ENCODE measurements around the gene ATG7.

DNA sequence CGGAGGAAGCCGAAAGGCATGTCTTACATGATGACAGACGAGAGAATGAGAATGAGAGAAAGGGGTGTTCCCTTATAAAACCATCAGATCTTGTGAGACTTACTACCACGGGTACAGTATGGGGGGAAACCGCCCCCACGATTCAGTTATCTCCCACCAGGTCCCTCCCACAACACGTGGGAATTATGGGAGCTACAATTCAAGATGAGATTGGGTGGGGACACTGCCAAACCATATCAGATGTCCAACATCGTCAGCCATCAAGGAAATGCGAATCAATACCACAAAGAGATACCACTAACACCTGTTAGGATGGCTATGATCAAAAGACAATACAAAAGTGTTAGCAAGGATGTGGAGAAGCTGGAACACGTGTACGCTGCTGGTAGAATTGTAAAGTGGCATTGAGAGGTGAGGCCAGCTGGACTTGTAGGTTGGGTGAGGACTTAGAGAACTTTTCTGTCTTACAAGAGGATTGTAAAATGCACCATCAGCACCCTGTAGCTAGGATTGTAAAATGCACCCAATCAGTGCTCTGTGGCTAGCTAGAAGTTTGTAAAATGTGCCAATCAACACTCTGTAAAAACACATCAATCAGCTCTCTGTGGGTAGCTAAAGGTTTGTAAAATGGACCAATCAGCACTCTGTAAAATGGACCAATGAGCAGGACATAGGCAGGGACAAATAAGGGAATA is 334.0 kb downstream of the ATG7 start:
- TF ChIP-seq SUZ12 (IDR thresholded peaks at IDR 0.05; ENCODE audit: extremely low read depth, insufficient read depth, insufficient read length) (no peak), YY1 (IDR thresholded peaks at IDR 0.05; ENCODE audit: insufficient read depth, insufficient read length) (no peak), ZNF274 (IDR thresholded peaks at IDR 0.05; ENCODE audit: low read depth, low read length) (no peak)
